HG03066 (cell line): Measurements from ENCODE around the gene FARS2.
"Not testable (repeated sequence)": the region's sequence is repeated elsewhere in the genome, so short reads cannot be mapped to it uniquely, and the experiment has no call there.

Source experiments
- ATAC-seq: cut with Tn5 transposase; IDR thresholded peaks from one replicate; pipeline ENCODE4 v1.9.1; 2021; ENCODE audit warnings: low read depth; ENCODE audit not compliant: unreplicated experiment

The FARS2 gene

GRCh38 chr6:5652406-5653137 lies 391.3 kb downstream of the FARS2 start:
- no peak for ATAC-seq

- no peak for ATAC-seq
Measured at GRCh38 chr6:5653801-5654200, 392.5 kb downstream of the FARS2 start.

- ATAC-seq: no peak
Measured at GRCh38 chr6:5656226-5656625, 394.9 kb downstream of the FARS2 start.

- ATAC-seq: not testable (repeated sequence)
Measured at GRCh38 chr6:5656695-5657094, 395.4 kb downstream of the FARS2 start.

GRCh38 chr6:5657684-5658430 lies 396.5 kb downstream of the FARS2 start:
- no peak for ATAC-seq

GRCh38 chr6:5659467-5659866 lies 398.2 kb downstream of the FARS2 start:
- no peak for ATAC-seq

GRCh38 chr6:5660772-5661171 lies 399.5 kb downstream of the FARS2 start:
- ATAC-seq: no peak

- no peak for ATAC-seq
Measured at GRCh38 chr6:5662797-5663196, 401.5 kb downstream of the FARS2 start.

- no peak for ATAC-seq
Measured at GRCh38 chr6:5663259-5663658, 401.9 kb downstream of the FARS2 start.

- ATAC-seq: no peak
Measured at GRCh38 chr6:5663739-5664138, 402.4 kb downstream of the FARS2 start.

- ATAC-seq: no peak
Measured at GRCh38 chr6:5664149-5664548, 402.8 kb downstream of the FARS2 start.

- ATAC-seq: no peak
Measured at GRCh38 chr6:5665173-5665572, 403.9 kb downstream of the FARS2 start.

GRCh38 chr6:5665667-5666066 lies 404.4 kb downstream of the FARS2 start:
- no peak for ATAC-seq

- no peak for ATAC-seq
Measured at GRCh38 chr6:5666695-5667094, 405.4 kb downstream of the FARS2 start.

- ATAC-seq: no peak
Measured at GRCh38 chr6:5667737-5668136, 406.4 kb downstream of the FARS2 start.

- no peak for ATAC-seq
Measured at GRCh38 chr6:5670381-5670780, 409.1 kb downstream of the FARS2 start.

GRCh38 chr6:5670811-5671561 lies 409.7 kb downstream of the FARS2 start:
- ATAC-seq: no peak

- no peak for ATAC-seq
Measured at GRCh38 chr6:5671601-5672559, 410.6 kb downstream of the FARS2 start.

GRCh38 chr6:5672581-5673011 lies 411.3 kb downstream of the FARS2 start:
- ATAC-seq: no peak
